Mesodermal cell (in vitro differentiated cells): ENCODE data around the gene NNT.
"Not testable (repeated sequence)": the region's sequence is repeated elsewhere in the genome, so short reads cannot be mapped to it uniquely, and the experiment has no call there.

ENCODE experiments used
- H3K27ac ChIP-seq: 2 replicates; pipeline ENCODE4 v1.7.0; 2013; ENCODE audit warnings: mild to moderate bottlenecking, low read depth, low read length, moderate library complexity; ENCODE audit not compliant: severe bottlenecking
- H3K36me3 ChIP-seq: 2 replicates; pipeline ENCODE4 v1.7.1; 2013; ENCODE audit warnings: mild to moderate bottlenecking, low read length, moderate library complexity; ENCODE audit not compliant: control insufficient read depth, insufficient read depth
- H3K4me1 ChIP-seq: one replicate; pipeline ENCODE4 v1.7.1; 2013; ENCODE audit warnings: mild to moderate bottlenecking, low read length; ENCODE audit not compliant: insufficient read depth, control insufficient read depth, poor library complexity, severe bottlenecking
- H3K4me3 ChIP-seq: 2 replicates; pipeline ENCODE4 v1.7.0; 2013; ENCODE audit warnings: low read length, control low read depth, mild to moderate bottlenecking; ENCODE audit not compliant: insufficient read depth, poor library complexity, severe bottlenecking; ENCODE audit errors: extremely low read depth
- H3K9me3 ChIP-seq: 2 replicates; pipeline ENCODE4 v1.7.1; 2013; ENCODE audit warnings: mild to moderate bottlenecking, low read length, moderate library complexity; ENCODE audit not compliant: control insufficient read depth
- WGBS, 2 experiments: methylation state at CpG; one replicate each; pipeline ENCODE4 v1.1.5; 2013; ENCODE audit warnings: missing lambda C conversion rate in 2 of 2; ENCODE audit not compliant: insufficient coverage in 2 of 2; 5-methylcytosine and 5-hydroxymethylcytosine counted together

The NNT gene

GRCh38 chr5:43666728-43667127, 63.7 kb downstream of the NNT start:
- not testable (repeated sequence) for H3K4me1 ChIP-seq, H3K27ac ChIP-seq, H3K9me3 ChIP-seq, H3K4me3 ChIP-seq, H3K36me3 ChIP-seq
- WGBS, 2 experiments: 90 to 98% methylated on average over 4 of the region's 8 CpGs

- not testable (repeated sequence) for H3K4me1 ChIP-seq, H3K36me3 ChIP-seq, H3K4me3 ChIP-seq, H3K9me3 ChIP-seq, H3K27ac ChIP-seq
- WGBS, 2 experiments: no CpG with 5 or more reads among the region's 5 CpGs
Measured at GRCh38 chr5:43667379-43667778, 64.4 kb downstream of the NNT start.

GRCh38 chr5:43674536-43674935, 71.6 kb downstream of the NNT start:
- Histone ChIP-seq H3K36me3 (peaks cover 4% of the 10 kb centered on the region), H3K9me3 (no peaks in the 10 kb centered on the region), H3K4me1 (no peaks in the 10 kb centered on the region), H3K4me3 (no peak overlapping the region), H3K27ac (no peak overlapping the region)

GRCh38 chr5:43675357-43675756, 72.4 kb downstream of the NNT start:
- WGBS, 2 experiments: 75% methylated on average over 1 of the region's 3 CpGs; no CpG with 5 or more reads in 1 of the 2 experiments
- H3K36me3 ChIP-seq: peaks cover 4% of the 10 kb centered on the region

GRCh38 chr5:43676083-43676840, 73.3 kb downstream of the NNT start:
- Histone ChIP-seq H3K9me3 (no peaks in the 10 kb centered on the region), H3K4me3 (no peak overlapping the region), H3K36me3 (peaks cover 4% of the 10 kb centered on the region), H3K4me1 (no peaks in the 10 kb centered on the region), H3K27ac (no peak overlapping the region)
- WGBS, 2 experiments: 100% methylated on average over 1 of the region's 2 CpGs

More at GRCh38 chr5:43675357-43675756, 72.4 kb downstream of the NNT start:
- H3K4me1 ChIP-seq: no peaks in the 10 kb centered on the region
- no peak overlapping the region for H3K4me3 ChIP-seq
- H3K9me3 ChIP-seq: no peaks in the 10 kb centered on the region
- H3K27ac ChIP-seq: no peak overlapping the region

- 100% methylated on average over 2 of the region's 4 CpGs for WGBS, 2 experiments
- Histone ChIP-seq H3K4me1 (no peaks in the 10 kb centered on the region), H3K27ac (no peak overlapping the region)
Measured at GRCh38 chr5:43677253-43677652, 74.3 kb downstream of the NNT start.

GRCh38 chr5:43679214-43679613, 76.2 kb downstream of the NNT start:
- Histone ChIP-seq H3K4me1 (no peaks in the 10 kb centered on the region), H3K36me3 (peaks cover 4% of the 10 kb centered on the region), H3K4me3 (no peak overlapping the region), H3K9me3 (no peaks in the 10 kb centered on the region), H3K27ac (no peak overlapping the region)
- WGBS, 2 experiments: 100% methylated on average over 1 of the region's 3 CpGs

More at GRCh38 chr5:43677253-43677652, 74.3 kb downstream of the NNT start:
- Histone ChIP-seq H3K36me3 (peaks cover 4% of the 10 kb centered on the region), H3K4me3 (no peak overlapping the region), H3K9me3 (no peaks in the 10 kb centered on the region)

GRCh38 chr5:43680286-43680685, 77.3 kb downstream of the NNT start:
- Histone ChIP-seq H3K4me3 (no peak overlapping the region), H3K36me3 (peaks cover 4% of the 10 kb centered on the region), H3K9me3 (no peaks in the 10 kb centered on the region), H3K4me1 (no peaks in the 10 kb centered on the region), H3K27ac (no peak overlapping the region)
- WGBS, 2 experiments: 86 to 88% methylated on average over 2 to 3 of the region's 4 CpGs

- Histone ChIP-seq H3K4me1 (no peaks in the 10 kb centered on the region), H3K9me3 (no peaks in the 10 kb centered on the region), H3K27ac (no peak overlapping the region), H3K4me3 (no peak overlapping the region), H3K36me3 (no peaks in the 10 kb centered on the region)
- WGBS, 2 experiments: 100% methylated on average over 2 of the region's 4 CpGs; no CpG with 5 or more reads in 1 of the 2 experiments
Measured at GRCh38 chr5:43683884-43684471, 81.0 kb downstream of the NNT start.

- H3K36me3 ChIP-seq: no peaks in the 10 kb centered on the region
- no peak overlapping the region for H3K4me3 ChIP-seq
- H3K27ac ChIP-seq: no peak overlapping the region
- no peaks in the 10 kb centered on the region for H3K4me1 ChIP-seq
- no peaks in the 10 kb centered on the region for H3K9me3 ChIP-seq
Measured at GRCh38 chr5:43685252-43685950, 82.4 kb downstream of the NNT start.

GRCh38 chr5:43687275-43687674, 84.3 kb downstream of the NNT start:
- Histone ChIP-seq H3K4me3 (no peak overlapping the region), H3K27ac (no peak overlapping the region), H3K9me3 (no peaks in the 10 kb centered on the region), H3K36me3 (no peaks in the 10 kb centered on the region), H3K4me1 (no peaks in the 10 kb centered on the region)
- WGBS, 2 experiments: no CpG with 5 or more reads among the region's 3 CpGs
